Activated CD4-positive, alpha-beta T cell treated with anti-CD3 and anti-CD28 coated beads, Interleukin-2, Interleukin-6, amounts not matched to agents 100 ng/mL and 50 ng/mL, durations not matched to agents 16 hours and 8 hours (primary cell): ENCODE measurements around the gene COPZ2.
A peak's percentile ranks its signal among the peaks of the same experiment; 100 is the strongest.
"Not testable (repeated sequence)": the region's sequence is repeated elsewhere in the genome, so short reads cannot be mapped to it uniquely, and the experiment has no call there.

Experiments
- DNase-seq: peaks from one replicate; pipeline ENCODE4 v3.0.0-alpha.2; 2020

Gene COPZ2

DNA sequence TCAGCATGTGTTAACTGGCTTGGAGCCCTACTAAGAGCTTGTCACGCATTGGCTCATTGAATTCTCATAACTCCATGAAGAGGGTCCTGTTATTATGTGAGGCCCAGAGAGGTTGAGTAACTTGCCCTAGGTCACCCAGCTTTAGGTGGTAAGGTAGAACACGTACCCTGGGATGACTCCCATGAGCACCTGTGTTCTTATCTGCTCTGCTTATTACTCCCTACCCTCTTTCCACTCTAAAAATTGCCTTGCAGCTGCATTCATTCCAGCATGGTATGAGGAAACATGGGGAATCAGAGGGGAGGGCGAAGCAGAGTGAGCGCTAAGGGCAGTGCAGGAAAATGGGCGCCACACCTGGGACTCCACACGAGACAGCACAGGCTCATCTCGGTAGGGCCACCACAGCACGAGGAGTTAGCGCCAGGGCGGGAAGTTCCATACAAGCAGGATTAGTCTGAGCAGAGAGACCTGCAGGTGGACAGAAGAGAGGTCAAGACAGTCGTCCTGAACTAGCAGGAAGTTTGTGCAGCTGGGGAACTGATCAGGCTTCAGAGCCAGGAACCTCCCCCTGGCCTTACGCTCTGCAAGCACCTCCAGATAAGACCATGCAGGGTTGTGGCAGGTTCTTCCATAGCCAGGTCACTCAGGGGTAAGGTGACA is 10.1 kb downstream of the COPZ2 start:
- no peak for DNase-seq

DNA sequence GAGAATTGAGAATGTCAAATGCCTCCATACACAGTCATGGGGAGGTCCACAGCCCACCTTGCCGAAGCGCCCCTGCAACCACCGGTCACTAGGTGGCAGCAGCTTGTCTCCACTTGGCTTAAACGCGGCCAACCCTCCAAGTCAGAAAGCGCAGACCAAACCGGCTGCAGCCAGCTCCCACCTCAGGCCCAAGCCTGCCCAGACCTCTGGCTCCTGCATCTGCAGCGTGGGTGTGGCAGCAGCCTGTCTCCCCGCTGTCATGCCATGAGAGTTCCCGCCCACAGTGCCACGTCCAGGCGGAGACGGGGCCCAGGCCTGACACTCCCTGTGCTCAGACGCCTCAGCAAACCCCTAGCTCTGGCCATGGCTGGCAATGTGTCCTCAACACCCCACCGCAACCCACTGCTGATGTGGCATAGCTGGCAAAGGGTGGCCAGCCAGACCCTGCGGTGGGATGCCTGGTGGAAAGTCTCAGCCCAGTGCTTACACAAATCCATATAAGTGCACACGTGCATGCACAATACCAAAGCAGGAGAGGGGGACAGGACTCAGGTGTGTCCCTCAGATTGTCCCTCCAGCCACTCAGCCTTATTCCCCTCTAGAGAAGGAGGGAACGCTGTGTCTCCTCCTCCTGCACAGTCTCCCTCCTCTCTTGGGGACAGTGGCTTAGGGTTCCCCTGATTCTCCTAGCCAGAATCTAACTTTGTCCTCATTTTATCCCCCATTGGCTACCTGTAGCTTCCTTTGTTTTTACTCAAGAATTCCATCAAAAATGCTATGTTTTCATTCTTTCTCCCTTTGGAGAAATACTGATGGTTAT is 10.9 kb downstream of the COPZ2 start:
- DNase-seq: peak; percentile 82

DNA sequence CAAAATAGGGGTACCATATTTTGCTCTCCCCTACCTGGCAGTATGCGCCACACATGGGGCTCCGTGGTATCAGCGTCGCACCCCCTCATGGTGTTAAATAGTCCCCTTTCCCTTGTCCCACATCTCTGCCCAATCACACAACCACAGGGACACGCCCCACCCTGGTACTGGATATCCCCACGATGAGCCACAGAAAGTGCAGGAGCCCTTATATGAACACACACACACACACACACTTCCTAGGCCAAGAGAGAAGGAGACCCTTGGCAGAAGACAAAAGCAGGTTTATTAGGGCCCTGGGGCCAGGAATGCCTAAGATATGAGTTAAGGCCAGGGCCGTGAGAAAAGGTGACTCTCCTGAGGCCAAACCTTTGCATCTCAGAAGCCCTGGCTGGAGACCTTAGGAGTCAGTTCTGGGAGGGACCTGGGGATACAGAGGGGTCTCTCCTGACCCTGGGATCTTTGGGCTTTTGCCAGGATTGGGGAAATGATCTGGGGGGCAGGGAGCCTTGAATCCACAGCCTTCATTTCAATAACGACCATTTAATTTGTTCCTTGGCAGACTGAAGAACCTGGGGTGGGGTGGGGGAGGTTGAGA is 11.6 kb downstream of the COPZ2 start:
- DNase-seq: no peak

DNA sequence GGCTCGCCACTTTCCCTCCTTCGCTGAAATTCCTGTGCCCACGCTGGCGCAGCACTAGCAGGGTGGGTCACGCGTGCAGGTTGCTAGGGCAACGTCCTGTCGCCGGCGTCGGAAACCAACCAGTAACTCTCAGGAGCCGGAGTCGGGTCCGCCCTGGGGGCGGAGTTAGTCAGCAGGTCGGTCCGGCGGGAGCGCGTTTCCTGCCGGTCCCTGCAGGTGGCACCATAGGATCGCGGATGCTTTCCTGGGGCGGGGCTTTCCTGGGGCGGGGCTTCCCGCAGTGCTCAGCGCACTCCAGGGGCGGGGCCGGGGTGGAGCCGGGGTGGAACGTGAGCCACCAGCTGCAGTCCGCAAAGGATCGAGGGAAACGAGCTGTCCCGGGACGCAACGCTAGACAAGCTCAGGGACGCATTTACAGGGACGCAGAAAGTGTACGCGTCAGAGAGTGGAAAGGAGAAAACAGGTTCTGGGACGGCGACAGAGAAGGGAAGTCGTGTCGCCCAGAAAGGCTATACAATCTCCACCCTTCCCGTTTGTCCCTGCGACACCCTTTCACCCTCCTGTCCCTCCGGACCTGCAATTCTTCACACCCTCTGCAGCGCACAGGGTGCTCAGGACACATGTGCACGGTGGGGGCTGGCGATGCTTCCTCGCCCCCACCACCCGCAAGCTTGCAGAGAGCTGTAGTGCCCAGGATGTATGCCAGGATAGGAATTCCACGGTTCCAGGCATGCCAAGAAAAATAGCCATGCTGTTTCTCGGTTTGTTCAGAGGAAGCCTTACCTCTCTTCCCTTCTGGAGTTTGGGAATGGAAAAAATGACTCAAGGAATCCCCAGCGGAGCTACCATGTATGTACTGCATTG is 12.3 kb downstream of the COPZ2 start:
- peak; percentile 99 for DNase-seq

DNA sequence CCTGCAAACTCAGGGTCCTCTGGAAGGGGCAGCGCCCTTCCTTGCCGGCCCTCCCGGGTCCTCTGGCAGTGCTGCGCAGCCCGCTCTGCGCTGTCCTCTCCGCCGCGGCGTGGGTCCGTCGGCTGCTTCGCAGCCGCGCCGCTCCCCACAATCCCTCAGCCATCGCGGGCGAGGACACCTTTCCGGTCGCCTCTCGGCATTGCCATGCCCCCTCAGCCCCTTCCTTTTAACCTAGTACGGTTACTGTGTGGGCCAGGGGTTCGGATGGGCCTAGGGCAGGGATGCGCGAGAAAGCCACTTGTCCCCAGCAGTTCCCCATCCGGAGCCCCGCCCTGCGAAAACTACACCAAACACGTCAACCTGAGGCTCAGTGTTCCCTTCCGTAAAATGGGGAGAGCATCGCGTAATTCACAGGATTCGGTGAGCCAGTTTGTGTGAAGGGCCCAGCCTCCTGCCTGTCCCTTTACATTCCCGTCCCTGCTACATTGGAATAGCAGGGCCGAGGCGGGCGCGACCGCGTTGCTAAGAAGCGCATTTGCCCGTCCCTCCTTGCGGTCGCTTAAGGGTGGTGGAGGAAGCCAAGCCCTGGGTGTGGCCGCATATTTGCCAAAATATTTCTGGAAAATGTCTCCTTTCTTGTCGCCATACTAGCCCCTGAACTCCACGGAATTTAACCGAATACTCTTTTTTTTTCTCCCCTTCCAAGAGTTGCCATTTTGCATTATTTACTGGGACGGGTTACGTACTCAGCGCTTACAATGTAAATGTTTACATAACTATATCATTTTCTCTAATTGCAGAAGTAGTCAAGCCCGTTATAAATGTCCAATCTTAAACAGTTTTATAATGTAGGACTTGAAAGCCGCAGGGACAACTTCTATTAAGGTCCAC is 13.2 kb downstream of the COPZ2 start:
- peak; percentile 69 for DNase-seq

DNA sequence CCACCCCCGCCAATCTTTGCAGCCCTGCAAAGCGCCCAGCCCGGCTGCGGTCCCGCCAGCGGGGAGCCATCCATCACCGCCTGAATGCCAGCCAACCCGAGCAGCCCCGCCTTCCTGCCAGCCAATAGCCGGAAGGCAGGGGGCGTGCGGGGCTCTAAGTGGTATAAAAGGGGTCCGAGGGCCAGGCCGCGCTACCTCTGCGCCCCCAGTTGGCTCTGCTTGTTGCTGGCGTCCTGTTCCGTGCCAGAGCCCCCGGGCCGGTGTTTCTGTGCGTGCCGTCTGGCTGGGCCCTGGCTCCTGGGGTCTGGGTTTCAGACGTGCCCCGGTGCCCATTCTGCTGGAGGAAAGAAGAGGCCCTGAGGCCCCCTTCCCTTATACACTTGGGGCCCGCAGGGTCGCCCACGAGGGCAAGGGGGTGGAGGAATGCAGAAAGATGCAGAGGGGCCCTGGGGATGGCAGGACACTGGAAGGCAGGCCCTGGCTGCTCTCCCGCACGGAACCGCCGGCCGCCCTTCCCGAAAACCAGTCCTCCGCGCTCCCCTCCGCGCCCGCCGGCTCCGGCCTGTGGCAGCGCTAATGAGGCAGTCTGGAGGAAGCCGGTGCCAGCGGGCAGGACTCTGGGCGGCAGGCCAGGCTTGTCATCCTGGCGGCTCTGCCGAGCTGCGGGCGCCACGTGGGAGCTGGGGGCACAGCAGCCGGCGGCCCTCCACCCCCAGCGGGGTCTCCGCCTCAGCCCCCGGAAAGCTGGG is 14.0 kb downstream of the COPZ2 start:
- peak; percentile 72 for DNase-seq

DNA sequence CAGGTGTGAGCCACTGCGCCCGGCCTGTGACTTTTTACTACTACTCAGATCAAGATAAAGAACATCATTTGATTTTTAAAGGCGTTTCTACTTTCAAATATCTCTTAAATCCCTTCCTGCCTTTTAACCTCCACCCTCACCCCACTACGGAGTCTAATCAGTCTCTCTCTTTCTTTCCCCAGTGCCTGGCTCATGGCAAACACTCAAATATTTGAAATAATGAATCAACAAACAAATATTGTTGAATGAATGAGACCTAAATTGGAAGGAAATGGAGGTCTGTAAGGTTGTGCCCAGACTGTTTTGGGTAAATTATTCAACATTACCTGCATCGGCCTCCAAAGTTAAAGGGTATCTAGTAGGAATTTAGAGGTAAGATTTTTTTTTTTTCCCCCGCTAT is 14.7 kb downstream of the COPZ2 start:
- no peak for DNase-seq

DNA sequence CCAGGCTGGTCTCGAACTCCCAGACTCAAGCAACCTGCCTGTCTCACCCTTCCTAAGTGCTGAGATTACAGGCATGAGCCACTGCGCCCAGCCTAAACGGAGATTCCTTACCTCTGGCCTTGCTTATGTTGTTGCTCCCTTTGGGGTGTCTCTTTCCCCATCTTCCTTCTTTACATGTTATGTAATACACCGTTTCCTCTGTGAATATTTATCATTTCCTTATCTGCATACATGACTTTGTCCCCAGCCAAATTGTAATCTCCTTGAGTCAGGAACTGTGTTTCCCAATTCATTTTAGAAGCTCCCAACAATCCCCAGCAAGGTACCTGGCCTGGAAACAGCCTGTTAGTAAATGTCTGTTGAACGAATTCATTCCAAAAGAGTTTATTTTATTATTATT is 15.7 kb downstream of the COPZ2 start:
- DNase-seq: no peak

DNA sequence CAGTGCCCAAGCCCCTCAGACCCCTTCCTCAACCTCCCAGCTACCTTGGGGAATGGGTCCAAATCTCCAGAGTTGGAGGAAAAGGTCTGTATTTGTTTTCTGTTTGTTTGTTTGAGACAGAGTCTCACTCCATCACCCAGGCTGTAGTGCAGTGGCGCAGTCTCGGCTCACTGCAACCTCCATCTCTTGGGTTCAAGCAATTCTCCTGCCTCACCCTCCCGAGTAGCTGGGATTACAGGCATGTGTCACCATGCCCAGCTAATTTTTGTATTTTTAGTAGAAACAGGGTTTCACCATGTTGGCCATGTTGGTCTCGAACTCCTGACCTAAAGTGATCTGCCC is 19.8 kb downstream of the COPZ2 start:
- DNase-seq: not testable (repeated sequence)

DNA sequence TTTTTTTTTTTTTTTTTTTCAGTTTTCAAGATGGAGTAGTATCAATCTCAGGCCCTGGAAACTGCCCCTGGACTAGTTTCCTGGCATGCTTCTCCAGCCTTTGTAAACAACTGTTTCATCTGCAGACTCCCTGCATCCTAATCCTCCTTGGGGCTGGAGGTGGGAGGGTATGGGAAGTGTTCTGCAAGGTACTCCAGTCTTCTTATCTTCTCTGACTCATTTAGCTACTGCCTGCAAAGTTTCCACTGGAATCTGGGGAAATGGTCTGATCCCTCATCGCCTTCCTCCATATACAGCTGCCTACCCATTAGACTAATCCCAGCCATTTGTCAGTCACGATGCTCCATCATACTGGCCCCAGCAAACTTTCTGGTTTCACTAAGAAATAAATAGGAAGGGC is 21.5 kb downstream of the COPZ2 start:
- no peak for DNase-seq

DNA sequence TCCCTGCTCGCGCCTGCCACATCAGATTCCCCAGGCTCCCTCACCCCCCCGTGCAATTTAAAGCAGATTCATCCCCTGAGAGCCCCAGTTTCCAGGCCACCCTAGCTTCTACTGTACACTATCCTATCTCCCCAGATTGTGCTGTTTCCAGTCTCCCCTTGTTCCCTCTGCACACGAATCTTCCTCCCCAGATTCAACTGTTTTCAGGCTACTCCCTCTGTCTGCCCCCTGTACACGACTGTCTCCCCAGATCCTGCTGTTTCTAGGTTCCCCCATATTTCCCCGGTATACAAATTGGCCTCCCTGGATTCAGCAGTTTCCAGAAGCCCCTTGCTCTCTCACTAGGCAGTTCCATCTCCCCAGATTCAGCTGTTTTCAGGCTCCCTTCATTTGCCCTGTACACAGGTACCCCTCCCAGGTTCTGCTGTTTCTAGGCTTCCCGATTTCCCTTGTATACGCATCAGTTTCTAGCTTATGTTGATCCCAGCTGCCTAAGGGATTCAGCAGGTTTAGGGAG is 22.9 kb downstream of the COPZ2 start:
- DNase-seq: no peak

DNA sequence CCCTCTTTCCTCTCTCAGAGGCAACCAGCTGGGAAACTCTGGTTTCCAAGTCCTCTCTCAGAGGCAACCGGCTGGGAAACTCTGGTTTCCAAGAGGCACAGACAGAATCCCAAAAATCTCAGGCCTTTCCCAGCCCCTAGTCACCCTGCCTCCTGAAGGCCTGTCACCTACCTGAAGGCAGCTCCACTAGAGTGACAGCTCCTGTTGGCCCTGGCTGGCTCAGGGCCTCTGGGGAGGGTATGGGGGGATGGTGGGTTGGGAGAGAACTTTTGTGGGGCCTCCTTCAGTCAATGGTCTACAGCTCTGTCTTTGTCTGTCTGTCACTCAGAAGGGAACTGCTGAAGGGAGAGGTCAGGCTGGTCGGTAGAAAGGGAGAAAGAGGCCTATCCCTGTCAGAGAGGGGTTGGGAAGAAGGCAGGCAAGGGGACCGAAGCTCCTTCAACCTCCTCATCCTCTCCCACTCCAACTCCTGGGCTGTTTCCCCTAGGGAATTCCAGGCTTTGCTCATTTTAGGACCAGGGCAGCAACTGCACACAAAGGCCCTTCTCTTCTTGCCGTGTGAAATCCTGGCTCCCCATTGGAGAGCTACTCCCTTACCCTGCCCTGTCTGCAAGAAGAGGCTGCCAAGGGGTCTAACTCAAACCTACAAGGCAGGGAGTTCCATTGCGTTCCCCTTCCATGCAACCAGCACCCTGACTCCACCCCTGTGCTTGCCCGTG is 23.6 kb downstream of the COPZ2 start:
- no peak for DNase-seq

DNA sequence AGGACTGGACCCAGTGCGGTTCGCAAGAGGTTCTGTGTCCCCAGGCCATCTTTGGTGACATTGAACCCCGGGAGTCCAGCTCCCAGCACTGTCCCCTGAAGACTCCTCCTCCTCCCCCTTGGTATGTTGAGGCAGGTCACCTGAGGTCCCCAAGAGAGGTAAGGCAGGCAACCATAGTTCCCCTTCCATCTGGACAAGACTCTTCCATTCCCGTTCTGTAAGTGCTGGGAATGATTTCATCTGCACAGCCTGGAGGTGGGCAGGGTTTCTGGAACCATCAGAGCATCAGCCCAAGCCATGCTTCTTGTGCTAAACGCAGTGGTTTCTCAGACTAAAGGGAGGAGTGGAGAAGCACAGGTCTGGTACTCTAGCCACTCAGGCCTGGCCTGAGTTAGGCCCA is 24.9 kb downstream of the COPZ2 start:
- DNase-seq: no peak

DNA sequence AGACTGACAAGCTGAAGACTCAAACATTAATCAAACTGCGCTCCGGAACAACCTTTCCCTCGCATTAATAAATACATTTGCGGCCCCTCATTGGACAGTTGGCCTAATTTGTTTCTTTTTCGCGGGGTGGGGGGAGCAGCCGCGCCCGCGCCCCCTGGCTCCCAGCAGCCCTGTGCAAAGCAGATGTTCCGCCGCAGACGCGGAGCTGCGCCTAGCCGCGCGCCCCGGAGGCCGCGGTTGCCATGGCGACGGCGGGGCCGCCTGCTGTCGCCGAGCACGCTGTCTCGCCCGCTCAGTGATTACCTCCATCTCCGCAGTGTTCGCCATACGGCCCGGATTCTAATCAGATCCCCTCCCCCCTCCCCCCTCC is 25.5 kb downstream of the COPZ2 start:
- peak; percentile 77 for DNase-seq

DNA sequence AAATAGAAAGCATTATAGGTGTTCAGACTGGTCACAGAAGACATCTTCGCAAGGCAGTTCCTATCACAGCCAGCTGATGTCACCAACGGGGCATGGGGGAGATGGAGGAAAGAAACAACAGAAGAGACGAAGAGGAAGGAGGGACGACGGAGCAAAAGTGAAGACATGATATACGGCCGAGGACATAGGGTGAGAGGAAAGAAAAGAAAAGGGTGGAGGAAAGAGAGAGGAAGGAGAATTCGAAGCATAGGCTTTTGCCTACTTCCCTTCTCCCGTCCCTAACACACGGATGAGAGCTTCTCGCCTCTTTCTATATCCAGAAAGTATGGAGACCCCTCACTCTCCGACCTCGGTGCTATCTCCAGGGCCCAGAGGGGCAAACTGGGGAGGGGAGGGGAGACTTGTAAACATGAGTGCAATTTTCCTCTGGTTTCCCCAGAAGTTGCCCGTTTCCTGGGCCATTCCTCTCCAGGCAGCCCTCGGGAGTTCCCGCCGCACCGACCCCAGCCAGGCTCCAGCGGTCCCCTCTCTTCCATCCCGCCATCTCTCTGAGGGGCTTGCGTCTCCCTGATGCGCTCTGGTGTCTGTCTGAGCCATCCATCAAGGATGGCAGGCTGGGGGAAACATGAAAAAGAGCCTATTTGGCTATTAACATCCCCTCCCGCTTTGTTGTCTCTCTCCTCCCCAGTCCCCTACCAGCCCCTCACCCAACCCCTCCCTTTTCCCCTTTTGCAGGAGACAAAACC is 26.0 kb downstream of the COPZ2 start:
- peak; percentile 70 for DNase-seq

DNA sequence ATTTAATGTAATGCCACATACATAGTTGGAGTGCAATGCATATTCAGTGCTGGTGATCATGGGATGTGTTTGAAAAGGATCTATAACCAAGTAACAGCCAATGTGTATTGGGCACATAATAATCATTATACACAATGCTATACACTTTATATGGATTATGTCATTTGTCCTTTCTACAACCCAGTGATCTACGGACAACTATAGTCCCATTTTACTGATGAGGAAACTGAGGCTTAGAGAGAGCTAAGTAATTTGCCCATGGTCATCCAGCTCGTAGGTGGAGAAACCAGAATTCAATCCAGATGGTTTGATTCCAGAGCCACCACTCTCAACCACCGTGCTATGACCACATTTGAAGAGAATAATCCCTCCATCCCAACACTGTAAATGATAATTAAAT is 27.4 kb downstream of the COPZ2 start:
- no peak for DNase-seq

DNA sequence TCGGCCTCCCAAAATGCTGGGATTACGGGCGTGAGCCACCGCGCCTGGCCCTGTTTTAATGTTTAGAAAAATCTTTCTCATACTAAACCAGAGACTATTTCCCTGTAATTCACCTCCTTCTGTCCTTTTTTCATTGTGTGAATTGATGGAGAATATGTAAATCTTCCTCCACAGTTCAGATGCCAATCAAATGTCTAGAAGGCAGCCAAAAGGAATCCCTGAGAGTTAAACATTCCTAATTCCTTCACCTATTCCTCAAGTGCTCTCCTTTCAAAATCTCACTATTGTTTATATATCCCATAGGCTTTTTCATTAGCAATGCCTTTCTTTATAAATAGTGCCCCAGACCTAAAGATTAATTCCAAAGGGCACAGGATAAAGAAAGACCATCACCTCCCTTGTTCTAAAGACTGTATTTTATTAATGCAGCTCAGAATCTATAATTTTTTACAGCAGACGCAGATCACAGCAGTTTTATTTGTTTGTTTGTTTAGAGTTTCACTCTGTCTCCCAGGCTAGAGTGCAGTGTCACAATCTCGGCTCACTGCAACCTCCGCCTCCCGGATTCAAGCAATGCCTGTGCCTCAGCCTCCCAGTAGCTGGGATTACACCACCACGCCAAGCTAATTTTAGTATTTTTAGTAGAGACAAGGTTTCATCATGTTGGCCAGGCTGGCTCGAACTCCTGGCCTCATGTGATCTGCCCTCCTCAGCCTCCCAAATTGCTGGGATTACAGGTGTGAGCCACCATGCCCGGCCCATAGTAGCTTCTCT is 30.5 kb downstream of the COPZ2 start:
- no peak for DNase-seq

DNA sequence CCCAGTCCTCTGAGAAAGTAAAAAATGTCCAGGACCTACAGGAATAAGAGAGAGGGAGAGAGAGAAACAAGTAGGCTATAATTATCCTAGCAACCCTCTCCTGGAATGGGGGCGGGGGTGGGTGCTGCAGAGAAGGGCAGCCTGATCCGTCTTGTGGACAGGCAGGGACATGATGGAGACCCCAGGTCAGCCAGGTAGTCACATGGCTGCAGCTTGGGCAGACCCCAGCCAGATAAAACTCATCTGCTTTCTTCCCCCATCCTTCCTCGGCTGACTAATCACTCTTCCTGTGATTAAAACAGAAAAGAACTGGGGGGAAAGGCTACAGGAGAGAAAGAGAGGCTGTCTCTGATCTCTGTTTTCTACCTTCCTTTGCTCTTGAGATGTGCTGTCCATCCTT is 32.6 kb downstream of the COPZ2 start:
- DNase-seq: peak; percentile 51
